Calu3 (cell line): ENCODE results near the gene RBP3. TPM values are rescaled to one million over a fixed set of nuclear protein-coding genes. Genes with fewer than 3 reads are reported as not detected.

Source experiments
- BruUV-seq: library from RNA; stranded (reverse); fragments of 400-500 nt; replicated peaks from 2 replicates; lab custom pipeline; 2021; lab: Mats Ljungman, UMichigan
- CTCF ChIA-PET: fragments of 300-600 bp; sonication (Branson Sonifier 250); formaldehyde crosslinking; loops from one replicate; lab custom pipeline; 2022; ENCODE audit warnings: antibody characterized with exemption; lab: Charles Lee
- DNase-seq: peaks from one replicate; pipeline ENCODE4 v3.0.0; 2022
- H3K27ac Mint-ChIP-seq: one replicate; pipeline ENCODE4 v1.8.0; 2022; ENCODE audit warnings: mixed read lengths; ENCODE audit not compliant: unreplicated experiment
- H3K27me3 Mint-ChIP-seq: one replicate; pipeline ENCODE4 v1.8.0; 2022; ENCODE audit warnings: mixed read lengths; ENCODE audit not compliant: unreplicated experiment
- H3K36me3 Mint-ChIP-seq: one replicate; pipeline ENCODE4 v1.8.0; 2022; ENCODE audit warnings: mild to moderate bottlenecking, moderate library complexity, mixed read lengths; ENCODE audit not compliant: insufficient read depth, unreplicated experiment
- H3K4me1 Mint-ChIP-seq: one replicate; pipeline ENCODE4 v1.8.0; 2022; ENCODE audit warnings: mild to moderate bottlenecking, low read depth, mixed read lengths; ENCODE audit not compliant: unreplicated experiment
- H3K4me3 Mint-ChIP-seq: one replicate; pipeline ENCODE4 v1.8.0; 2022; ENCODE audit warnings: mild to moderate bottlenecking, low read depth, moderate library complexity, mixed read lengths; ENCODE audit not compliant: unreplicated experiment
- H3K9me3 Mint-ChIP-seq: one replicate; pipeline ENCODE4 v1.8.0; 2022; ENCODE audit warnings: low read depth, mixed read lengths; ENCODE audit not compliant: unreplicated experiment
- intact Hi-C: fragments of 100-400 bp; cut with micrococcal nuclease; formaldehyde crosslinking; loops from one replicate; pipeline ENCODE4 v1.10.0; 2022; ENCODE audit not compliant: unreplicated experiment
- total RNA-seq: library from RNA; stranded (reverse); gene quantifications from 2 replicates; pipeline ENCODE4 v1.2.3, GENCODE V29; 2022
- TF ChIP-seq, protein P1 (sequence below): fragments of 200-600 bp; IDR thresholded peaks from one replicate; pipeline ENCODE4 v1.8.0; 2022; ENCODE audit warnings: antibody characterized with exemption; ENCODE audit not compliant: unreplicated experiment

RBP3 gene
- total RNA-seq, 1 experiment from 2014 or later: not detected

DNA sequence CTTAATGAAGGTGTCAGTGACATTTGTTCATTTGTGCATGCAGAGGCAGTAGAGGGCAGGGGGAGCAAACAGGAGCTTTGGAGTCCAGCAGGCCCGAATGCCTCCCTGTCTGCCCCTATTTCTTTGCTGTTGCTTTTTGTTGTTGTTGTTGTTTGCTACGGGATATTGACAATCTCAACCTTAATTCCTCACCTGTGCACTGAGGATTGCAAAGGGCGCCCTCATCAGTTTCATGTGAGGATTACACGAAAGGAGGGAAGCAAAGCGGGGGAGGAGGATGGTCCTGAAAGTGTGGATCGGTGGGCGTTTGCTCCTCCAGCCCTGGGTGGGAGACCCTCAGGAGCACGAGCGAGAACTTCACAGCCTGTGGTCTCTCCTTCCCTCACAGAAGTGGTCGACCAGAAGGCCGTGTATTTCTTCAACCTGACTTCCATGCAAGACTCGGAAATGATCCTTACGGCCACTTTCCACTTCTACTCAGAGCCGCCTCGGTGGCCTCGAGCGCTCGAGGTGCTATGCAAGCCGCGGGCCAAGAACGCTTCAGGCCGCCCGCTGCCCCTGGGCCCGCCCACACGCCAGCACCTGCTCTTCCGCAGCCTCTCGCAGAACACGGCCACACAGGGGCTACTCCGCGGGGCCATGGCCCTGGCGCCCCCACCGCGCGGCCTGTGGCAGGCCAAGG, 38.6 kb upstream of the RBP3 start:
- H3K27me3 Mint-ChIP-seq: peaks cover 64% of the 10 kb centered on the region
- CTCF ChIA-PET: interaction anchor here (1.6 kb wide), 1 partner anchor 262 kb away, joined by 3 read pairs; no protein-coding TSS in a partner anchor
- H3K4me1 Mint-ChIP-seq: no peaks in the 10 kb centered on the region
- H3K9me3 Mint-ChIP-seq: no peaks in the 10 kb centered on the region
- no TSS peak for BruUV-seq
- H3K4me3 Mint-ChIP-seq: no peak overlapping the region
- H3K27ac Mint-ChIP-seq: no peak overlapping the region
- DNase-seq: no peak
- no peaks in the 10 kb centered on the region for H3K36me3 Mint-ChIP-seq
- TF ChIP-seq, protein P1, sequence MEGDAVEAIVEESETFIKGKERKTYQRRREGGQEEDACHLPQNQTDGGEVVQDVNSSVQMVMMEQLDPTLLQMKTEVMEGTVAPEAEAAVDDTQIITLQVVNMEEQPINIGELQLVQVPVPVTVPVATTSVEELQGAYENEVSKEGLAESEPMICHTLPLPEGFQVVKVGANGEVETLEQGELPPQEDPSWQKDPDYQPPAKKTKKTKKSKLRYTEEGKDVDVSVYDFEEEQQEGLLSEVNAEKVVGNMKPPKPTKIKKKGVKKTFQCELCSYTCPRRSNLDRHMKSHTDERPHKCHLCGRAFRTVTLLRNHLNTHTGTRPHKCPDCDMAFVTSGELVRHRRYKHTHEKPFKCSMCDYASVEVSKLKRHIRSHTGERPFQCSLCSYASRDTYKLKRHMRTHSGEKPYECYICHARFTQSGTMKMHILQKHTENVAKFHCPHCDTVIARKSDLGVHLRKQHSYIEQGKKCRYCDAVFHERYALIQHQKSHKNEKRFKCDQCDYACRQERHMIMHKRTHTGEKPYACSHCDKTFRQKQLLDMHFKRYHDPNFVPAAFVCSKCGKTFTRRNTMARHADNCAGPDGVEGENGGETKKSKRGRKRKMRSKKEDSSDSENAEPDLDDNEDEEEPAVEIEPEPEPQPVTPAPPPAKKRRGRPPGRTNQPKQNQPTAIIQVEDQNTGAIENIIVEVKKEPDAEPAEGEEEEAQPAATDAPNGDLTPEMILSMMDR: peak; percentile 45
- intact Hi-C loops: no loop called here

DNA sequence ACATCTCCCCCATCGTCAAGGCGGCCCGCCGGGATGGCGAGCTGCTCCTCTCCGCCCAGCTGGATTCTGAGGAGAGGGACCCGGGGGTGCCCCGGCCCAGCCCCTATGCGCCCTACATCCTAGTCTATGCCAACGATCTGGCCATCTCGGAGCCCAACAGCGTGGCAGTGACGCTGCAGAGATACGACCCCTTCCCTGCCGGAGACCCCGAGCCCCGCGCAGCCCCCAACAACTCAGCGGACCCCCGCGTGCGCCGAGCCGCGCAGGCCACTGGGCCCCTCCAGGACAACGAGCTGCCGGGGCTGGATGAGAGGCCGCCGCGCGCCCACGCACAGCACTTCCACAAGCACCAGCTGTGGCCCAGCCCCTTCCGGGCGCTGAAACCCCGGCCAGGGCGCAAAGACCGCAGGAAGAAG, 38.1 kb upstream of the RBP3 start:
- Mint-ChIP-seq H3K27ac (no peak overlapping the region), H3K4me3 (no peak overlapping the region), H3K27me3 (peaks cover 60% of the 10 kb centered on the region), H3K9me3 (no peaks in the 10 kb centered on the region), H3K4me1 (no peaks in the 10 kb centered on the region), H3K36me3 (no peaks in the 10 kb centered on the region)
- BruUV-seq: no TSS peak
- intact Hi-C loops: no loop called here
- TF ChIP-seq, protein P1: no peak
- CTCF ChIA-PET: no interaction called here
- no peak for DNase-seq

DNA sequence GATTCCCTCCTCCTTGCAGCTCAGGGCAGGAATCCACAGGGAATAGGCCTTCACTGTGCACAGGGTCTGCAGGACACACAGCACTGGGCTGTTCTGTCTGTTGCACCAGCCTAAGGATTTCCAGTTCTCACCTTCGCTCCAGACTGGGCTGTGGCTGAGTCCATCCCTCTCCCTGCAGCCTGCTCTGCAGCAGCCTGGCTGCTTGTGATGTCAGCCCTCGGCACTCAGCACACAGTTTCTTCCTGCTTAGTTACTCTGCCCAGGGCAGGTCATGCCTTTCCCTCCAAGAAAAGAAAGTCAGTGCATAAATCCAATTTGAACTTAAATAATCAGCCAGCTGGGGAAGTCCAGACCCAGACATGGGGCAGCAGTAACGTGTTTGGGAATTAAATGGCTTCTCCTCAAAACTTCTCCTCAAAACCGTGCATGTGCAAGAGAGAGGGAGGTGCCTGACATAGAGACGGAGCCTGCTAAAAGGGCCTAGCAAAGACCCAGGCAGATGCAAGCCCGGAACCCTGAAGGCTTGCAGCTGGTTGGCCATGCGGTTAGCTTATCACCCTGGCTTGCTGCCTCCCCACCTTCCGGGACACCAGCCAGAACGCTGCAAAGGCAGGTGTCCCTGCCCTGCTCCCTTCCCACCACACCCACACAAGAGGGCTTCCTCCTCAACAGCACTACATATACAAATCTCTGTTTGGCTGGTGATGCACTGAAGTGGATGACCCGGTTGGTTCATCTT, 36.8 kb upstream of the RBP3 start:
- BruUV-seq: no TSS peak
- H3K27ac Mint-ChIP-seq: no peak overlapping the region
- H3K4me3 Mint-ChIP-seq: no peak overlapping the region
- TF ChIP-seq, protein P1: no peak
- H3K4me1 Mint-ChIP-seq: no peaks in the 10 kb centered on the region
- H3K9me3 Mint-ChIP-seq: no peaks in the 10 kb centered on the region
- intact Hi-C loops: no loop called here
- H3K36me3 Mint-ChIP-seq: no peaks in the 10 kb centered on the region
- CTCF ChIA-PET: interaction anchor here (0.5 to 3.1 kb wide), 10 partner anchors 8 to 318 kb away, joined by 3 to 81 read pairs (median 4); no protein-coding TSS in a partner anchor
- DNase-seq: peak; percentile 67
- peaks cover 47% of the 10 kb centered on the region for H3K27me3 Mint-ChIP-seq

DNA sequence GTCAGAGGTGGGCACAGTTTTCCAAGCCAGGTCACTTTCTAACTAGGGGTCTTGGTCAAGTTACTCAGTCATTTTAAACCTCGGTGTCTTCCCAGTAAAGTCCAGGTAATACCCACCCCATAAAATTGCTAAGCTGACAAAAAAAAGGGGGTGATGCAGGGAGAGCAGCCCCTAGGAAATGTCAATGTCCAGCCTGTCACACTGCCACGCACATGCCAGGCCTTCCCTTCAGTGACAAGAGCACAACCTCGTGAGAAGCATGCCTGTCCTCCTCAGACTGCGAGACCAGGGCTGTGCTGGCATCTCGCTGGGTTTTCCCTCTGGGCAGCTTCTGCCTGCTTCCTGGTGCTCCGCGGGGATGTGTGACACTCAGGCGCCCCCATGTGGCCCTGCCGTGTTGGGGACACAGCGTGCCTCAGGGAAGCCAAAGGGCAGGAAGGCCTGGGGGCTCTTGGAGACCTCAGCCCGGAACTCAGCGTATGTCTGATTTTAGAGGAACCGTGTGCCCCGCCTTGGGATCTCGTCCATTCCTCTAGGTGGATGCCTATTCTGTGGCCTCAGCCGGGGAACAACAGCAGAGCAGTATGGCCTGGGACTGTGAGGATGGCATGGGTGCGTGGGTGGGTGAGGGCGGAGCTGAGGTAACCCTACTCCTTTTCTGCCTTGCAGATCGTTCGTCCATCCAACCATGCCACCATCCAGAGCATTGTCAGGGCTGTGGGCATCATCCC, 36.1 kb upstream of the RBP3 start:
- BruUV-seq: no TSS peak
- TF ChIP-seq, protein P1: peak; percentile 84
- Mint-ChIP-seq H3K4me3 (no peak overlapping the region), H3K4me1 (no peaks in the 10 kb centered on the region), H3K27ac (no peak overlapping the region), H3K9me3 (no peaks in the 10 kb centered on the region), H3K36me3 (no peaks in the 10 kb centered on the region), H3K27me3 (peaks cover 47% of the 10 kb centered on the region)
- CTCF ChIA-PET: interaction anchor here (0.5 to 3.1 kb wide), 10 partner anchors 9 to 319 kb away, joined by 3 to 81 read pairs (median 4); no protein-coding TSS in a partner anchor
- peak; percentile 92 for DNase-seq
- intact Hi-C loops: loop anchor here (1.0 kb wide), 2 partner anchors 265 to 288 kb away; no protein-coding TSS in a partner anchor
